ENCODE measurements around the gene FOXK1. TPM values are rescaled to one million over a fixed set of nuclear protein-coding genes. Genes with fewer than 3 reads are reported as not detected.
A peak's percentile ranks its signal among the peaks of the same experiment; 100 is the strongest.

The FOXK1 gene
- total and polyA plus RNA-seq, 9 of the 15 experiments (the other 6 are each of a cell fraction or from before 2014, with no cell fraction given) = 0.32 to 45.5 (median 8.1) TPM

GRCh38 chr7:4700577-4701235 is 18.6 kb downstream of the FOXK1 start:
- no peak overlapping the region for H3K4me3 ChIP-seq
- DNase-seq (ENCODE audit: extremely low read depth in 1 of 4, low spot score in 3 of 4) = peak in 1 of 4 experiments; percentile 38
- ChIA-PET POLR2A (interaction anchor here (0.8 to 2.1 kb wide), 6 partner anchors 8 to 38 kb away, joined by 3 to 8 read pairs (median 4); no protein-coding TSS in a partner anchor), CTCF (ENCODE audit: low intra/inter-chr PET ratio) (no interaction called here)
- intact Hi-C loops (cut with micrococcal nuclease) (no loop called here), in situ Hi-C loops (cut with MboI) (no loop called here)
- FAIRE-seq = peak; percentile 6
- no peaks in the 10 kb centered on the region for H3K9me3 ChIP-seq (replicated peaks; ENCODE audit: control insufficient read depth, insufficient read depth, low read depth, low read length)
- H4K20me1 ChIP-seq (replicated peaks; ENCODE audit: control insufficient read depth, insufficient read depth, low read length) = peaks cover 29% of the 10 kb centered on the region
- peak; percentile 73 for ATAC-seq
- no TSS peak for BruUV-seq (replicated peaks)
- peaks cover 2% of the 10 kb centered on the region; the same call in 1 of the 3 replicates for H3K36me3 ChIP-seq (ENCODE audit: control insufficient read depth, insufficient read depth, low read length)
- no peak overlapping the region; the same call in 1 of the 2 replicates for H3K4me2 ChIP-seq (ENCODE audit: insufficient read depth, low read length)
- H3K9ac ChIP-seq (ENCODE audit: insufficient read depth in 1 of 2, low read depth in 2 of 2, low read length in 2 of 2) = peak overlapping the region in 1 of 2 experiments; percentile 46; a peak in 1 of 4 replicates
- peaks cover 83% of the 10 kb centered on the region for H3K79me2 ChIP-seq (ENCODE audit: control insufficient read depth, insufficient read depth, low read length)
- no peaks in the 10 kb centered on the region for H3K27me3 ChIP-seq (ENCODE audit: control insufficient read depth in 2 of 2, insufficient read depth in 2 of 2, low read length in 2 of 2)
- H3K4me1 ChIP-seq (replicated peaks in 1 of 2; ENCODE audit: control insufficient read depth in 2 of 2, insufficient read depth in 2 of 2, low read length in 2 of 2) = peaks cover 5 to 16% of the 10 kb centered on the region in 2 experiments; a peak in 4 of 5 replicates
- H3K27ac ChIP-seq (ENCODE audit: extremely low read depth, low read depth, low read length) = 0 out of 3 replicates have a peak overlapping the region, but pooled peaks have one; percentile 20
- no peak for TF ChIP-seq RFX7 (CRISPR knock-in tag; IDR thresholded peaks at IDR 0.05)
- TF ChIP-seq ZNF121 (CRISPR knock-in tag; conservative IDR thresholded peaks at IDR 0.05) = 0 out of 2 replicates have a peak, but pooled peaks have one; percentile 26
- TF ChIP-seq CREB1 (IDR thresholded peaks at IDR 0.05) = 0 out of 2 replicates have a peak, but pooled peaks have one; percentile 14
- TF ChIP-seq CREB1 (CRISPR knock-in tag; IDR thresholded peaks at IDR 0.05) = no peak
- peak; percentile 67 for TF ChIP-seq CREM (IDR thresholded peaks at IDR 0.05; ENCODE audit: low read depth)
- no peak for TF ChIP-seq STAG1 (CRISPR knock-in tag; IDR thresholded peaks at IDR 0.05; ENCODE audit: borderline replicate concordance)
- TF ChIP-seq CBFA2T3 (IDR thresholded peaks at IDR 0.05) = 0 out of 2 replicates have a peak, but pooled peaks have one; percentile 2
- TF ChIP-seq MED1 (CRISPR knock-in tag; IDR thresholded peaks at IDR 0.05; ENCODE audit: borderline replicate concordance) = no peak
- no peaks in the 10 kb centered on the region for H3K9me1 ChIP-seq (ENCODE audit: control insufficient read depth, insufficient read depth, low read length)
- 63% methylated on average over 14 of the region's 14 CpGs for WGBS (ENCODE audit: insufficient coverage, low coverage, missing lambda C conversion rate)
- H2AFZ ChIP-seq (ENCODE audit: low read depth, low read length) = no peak overlapping the region

All from K562 (cell line).